HepG2 (cell line): ENCODE data around the gene RASSF4. TPM values are rescaled to one million over a fixed set of nuclear protein-coding genes. Genes with fewer than 3 reads are reported as not detected.

Experiments
- ASH2L ChIP-seq: fragments of 300-600, 200-600 bp; sonication (generic); IDR thresholded peaks from 2 replicates; pipeline ENCODE4 v1.7.0; 2017; ENCODE audit warnings: low read depth, mild to moderate bottlenecking, moderate library complexity, mixed read lengths, low read length; ENCODE audit not compliant: insufficient read length
- ATF7 ChIP-seq, 2 experiments: fragments of 450-650 bp in 1 of 2; sonication (generic) in 1 of 2; formaldehyde crosslinking in 1 of 2; IDR thresholded peaks; 2 replicates each; pipeline versions ENCODE4 v1.4.0 to v1.6.1; 2016 to 2020; ENCODE audit warnings: antibody characterized with exemption in 1 of 2, mild to moderate bottlenecking in 1 of 2, missing genetic modification reagents in 1 of 2
- ELF4 ChIP-seq: sonication (generic); formaldehyde crosslinking; IDR thresholded peaks from 2 replicates; pipeline ENCODE4 v1.5.0; 2020; ENCODE audit warnings: missing genetic modification reagents, mild to moderate bottlenecking, moderate library complexity, borderline replicate concordance
- GFI1 ChIP-seq: sonication (generic); formaldehyde crosslinking; IDR thresholded peaks from 2 replicates; pipeline ENCODE4 v1.5.0; 2020; ENCODE audit warnings: missing genetic modification reagents, mild to moderate bottlenecking, borderline replicate concordance
- HDAC6 ChIP-seq: fragments of 200-600 bp; sonication (generic); IDR thresholded peaks from 2 replicates; pipeline ENCODE4 v1.7.0; 2017; ENCODE audit warnings: mild to moderate bottlenecking, antibody characterized with exemption, low read length, low read depth
- HES4 ChIP-seq: sonication (generic); formaldehyde crosslinking; IDR thresholded peaks from 2 replicates; pipeline ENCODE4 v1.9.0; 2021; ENCODE audit warnings: mild to moderate bottlenecking, missing genetic modification reagents, borderline replicate concordance
- PREB ChIP-seq: sonication (generic); formaldehyde crosslinking; IDR thresholded peaks from 2 replicates; pipeline ENCODE4 v1.4.0; 2020; ENCODE audit warnings: missing genetic modification reagents
- THAP8 ChIP-seq: sonication (generic); formaldehyde crosslinking; IDR thresholded peaks from 2 replicates; pipeline ENCODE4 v1.5.1; 2020; ENCODE audit warnings: missing genetic modification reagents, mild to moderate bottlenecking, borderline replicate concordance
- THRA ChIP-seq: sonication (generic); formaldehyde crosslinking; IDR thresholded peaks from 2 replicates; pipeline ENCODE4 v1.4.0; 2020; ENCODE audit warnings: missing genetic modification reagents, borderline replicate concordance
- TOE1 ChIP-seq: sonication (generic); formaldehyde crosslinking; IDR thresholded peaks from 2 replicates; pipeline ENCODE4 v1.4.0; 2020; ENCODE audit warnings: mild to moderate bottlenecking, missing genetic modification reagents
- YEATS4 ChIP-seq: sonication (generic); formaldehyde crosslinking; IDR thresholded peaks from 2 replicates; pipeline ENCODE4 v1.4.0; 2020; ENCODE audit warnings: missing genetic modification reagents, borderline replicate concordance
- ZBTB14 ChIP-seq: sonication (generic); formaldehyde crosslinking; IDR thresholded peaks from 2 replicates; pipeline ENCODE4 v1.4.0; 2020; ENCODE audit warnings: missing genetic modification reagents
- ZFP37 ChIP-seq: sonication (generic); formaldehyde crosslinking; IDR thresholded peaks from 2 replicates; pipeline ENCODE4 v1.4.0; 2020; ENCODE audit warnings: missing genetic modification reagents, borderline replicate concordance
- ZNF180 ChIP-seq: sonication (generic); formaldehyde crosslinking; IDR thresholded peaks from 2 replicates; pipeline ENCODE4 v1.4.0; 2020; ENCODE audit warnings: low read depth, missing genetic modification reagents, borderline replicate concordance
- ZNF451 ChIP-seq: sonication (generic); formaldehyde crosslinking; IDR thresholded peaks from 2 replicates; pipeline ENCODE4 v1.5.0; 2020; ENCODE audit warnings: mild to moderate bottlenecking, missing genetic modification reagents
- ZNF605 ChIP-seq: sonication (generic); formaldehyde crosslinking; IDR thresholded peaks from 2 replicates; pipeline ENCODE4 v1.8.0; 2022; ENCODE audit warnings: mild to moderate bottlenecking, missing genetic modification reagents
- ZNF780A ChIP-seq: sonication (generic); formaldehyde crosslinking; IDR thresholded peaks from 2 replicates; pipeline ENCODE4 v1.8.0; 2022; ENCODE audit warnings: mild to moderate bottlenecking, missing genetic modification reagents, moderate library complexity
- polyA plus RNA-seq, 8 experiments: library from polyadenylated mRNA; depleted of rRNA in 3 of 8; stranded (reverse) in 7 of 8; unstranded in 1 of 8; fragments of >200 nt; fragmentation: Illumina TruSeq in 4 of 8; extraction: Trizol in 4 of 8; gene quantifications; 2 replicates each; pipeline versions ENCODE4 v1.2.1 to v1.2.3, GENCODE V29; 2011 to 2016; ENCODE audit warnings: low read depth in 4 of 8, missing spikeins in 1 of 8, mixed read lengths in 1 of 8; ENCODE audit not compliant: insufficient read depth in 1 of 8
- total RNA-seq, 5 experiments: library from RNA; depleted of rRNA; stranded (reverse); fragments of >200 nt; fragmentation: Illumina TruSeq; extraction: Trizol; gene quantifications; 2 replicates each; pipeline ENCODE4 v1.2.3, GENCODE V29; 2016; ENCODE audit warnings: low read depth in 1 of 5
- TF ChIP-seq, protein P1 (sequence below): sonication (generic); formaldehyde crosslinking; IDR thresholded peaks from 2 replicates; pipeline ENCODE4 v1.5.0; 2020; ENCODE audit warnings: mild to moderate bottlenecking, missing genetic modification reagents, moderate library complexity
- TF ChIP-seq, protein P2 (sequence below): sonication (generic); formaldehyde crosslinking; IDR thresholded peaks from 2 replicates; pipeline ENCODE4 v1.4.0; 2020; ENCODE audit warnings: mild to moderate bottlenecking, missing genetic modification reagents
- TF ChIP-seq, protein P3 (sequence below): sonication (generic); formaldehyde crosslinking; IDR thresholded peaks from 2 replicates; pipeline ENCODE4 v1.4.0; 2020; ENCODE audit warnings: mild to moderate bottlenecking, missing genetic modification reagents

The RASSF4 gene
- total and polyA plus RNA-seq, 2 of the 13 experiments (the other 11 are each of a cell fraction or from before 2014, with no cell fraction given) = 34.0 to 51.7 TPM

GRCh38 chr10:44966129-44966815 lies 6.7 kb downstream of the RASSF4 start (continued):
- TF ChIP-seq THAP8 (no peak), YEATS4 (CRISPR knock-in tag) (no peak), HES4 (no peak), ZNF780A (CRISPR knock-in tag) (no peak), ASH2L (peak; percentile 42), THRA (no peak), TOE1 (CRISPR knock-in tag) (no peak), PREB (CRISPR knock-in tag) (no peak), ZNF451 (no peak), ATF7 (IDR thresholded peaks at IDR 0.05) (no peak), ATF7 (CRISPR knock-in tag; IDR thresholded peaks at IDR 0.05) (no peak), GFI1 (CRISPR knock-in tag) (no peak), ZFP37 (CRISPR knock-in tag) (no peak), ZBTB14 (CRISPR knock-in tag) (no peak), HDAC6 (no peak), ELF4 (CRISPR knock-in tag) (no peak), ZNF180 (no peak), ZNF605 (CRISPR knock-in tag) (no peak)
- TF ChIP-seq, protein P1, sequence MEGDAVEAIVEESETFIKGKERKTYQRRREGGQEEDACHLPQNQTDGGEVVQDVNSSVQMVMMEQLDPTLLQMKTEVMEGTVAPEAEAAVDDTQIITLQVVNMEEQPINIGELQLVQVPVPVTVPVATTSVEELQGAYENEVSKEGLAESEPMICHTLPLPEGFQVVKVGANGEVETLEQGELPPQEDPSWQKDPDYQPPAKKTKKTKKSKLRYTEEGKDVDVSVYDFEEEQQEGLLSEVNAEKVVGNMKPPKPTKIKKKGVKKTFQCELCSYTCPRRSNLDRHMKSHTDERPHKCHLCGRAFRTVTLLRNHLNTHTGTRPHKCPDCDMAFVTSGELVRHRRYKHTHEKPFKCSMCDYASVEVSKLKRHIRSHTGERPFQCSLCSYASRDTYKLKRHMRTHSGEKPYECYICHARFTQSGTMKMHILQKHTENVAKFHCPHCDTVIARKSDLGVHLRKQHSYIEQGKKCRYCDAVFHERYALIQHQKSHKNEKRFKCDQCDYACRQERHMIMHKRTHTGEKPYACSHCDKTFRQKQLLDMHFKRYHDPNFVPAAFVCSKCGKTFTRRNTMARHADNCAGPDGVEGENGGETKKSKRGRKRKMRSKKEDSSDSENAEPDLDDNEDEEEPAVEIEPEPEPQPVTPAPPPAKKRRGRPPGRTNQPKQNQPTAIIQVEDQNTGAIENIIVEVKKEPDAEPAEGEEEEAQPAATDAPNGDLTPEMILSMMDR (CRISPR knock-in tag) = no peak
- TF ChIP-seq, protein P2, sequence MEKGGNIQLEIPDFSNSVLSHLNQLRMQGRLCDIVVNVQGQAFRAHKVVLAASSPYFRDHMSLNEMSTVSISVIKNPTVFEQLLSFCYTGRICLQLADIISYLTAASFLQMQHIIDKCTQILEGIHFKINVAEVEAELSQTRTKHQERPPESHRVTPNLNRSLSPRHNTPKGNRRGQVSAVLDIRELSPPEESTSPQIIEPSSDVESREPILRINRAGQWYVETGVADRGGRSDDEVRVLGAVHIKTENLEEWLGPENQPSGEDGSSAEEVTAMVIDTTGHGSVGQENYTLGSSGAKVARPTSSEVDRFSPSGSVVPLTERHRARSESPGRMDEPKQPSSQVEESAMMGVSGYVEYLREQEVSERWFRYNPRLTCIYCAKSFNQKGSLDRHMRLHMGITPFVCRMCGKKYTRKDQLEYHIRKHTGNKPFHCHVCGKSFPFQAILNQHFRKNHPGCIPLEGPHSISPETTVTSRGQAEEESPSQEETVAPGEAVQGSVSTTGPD (CRISPR knock-in tag) = no peak
- TF ChIP-seq, protein P3, sequence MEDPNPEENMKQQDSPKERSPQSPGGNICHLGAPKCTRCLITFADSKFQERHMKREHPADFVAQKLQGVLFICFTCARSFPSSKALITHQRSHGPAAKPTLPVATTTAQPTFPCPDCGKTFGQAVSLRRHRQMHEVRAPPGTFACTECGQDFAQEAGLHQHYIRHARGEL = no peak
